MM.1S (cell line): ENCODE results near the gene POM121L2.

ENCODE experiments used
- DNase-seq: peaks from one replicate; pipeline ENCODE4 v3.0.0-alpha.2; 2015
- H2AFZ ChIP-seq: fragments of 300-600 bp; sonication (generic); 2 replicates; pipeline ENCODE4 v1.6.0; 2016; ENCODE audit warnings: antibody characterized with exemption, low read length
- H3F3A ChIP-seq: fragments of 300-600 bp; sonication (generic); 2 replicates; pipeline ENCODE4 v1.6.1; 2016; ENCODE audit warnings: mild to moderate bottlenecking, antibody characterized with exemption, low read length, moderate library complexity, mixed read lengths; ENCODE audit not compliant: insufficient read depth
- H3K27ac ChIP-seq: fragments of 300-600 bp; sonication (generic); 2 replicates; pipeline ENCODE4 v1.5.1; 2016; ENCODE audit warnings: mild to moderate bottlenecking, low read length
- H3K27me3 ChIP-seq: fragments of 300-600 bp; sonication (generic); replicated peaks from 2 replicates; pipeline ENCODE4 v1.6.0; 2016; ENCODE audit warnings: low read length; ENCODE audit not compliant: insufficient read depth
- H3K36me3 ChIP-seq: fragments of 300-600 bp; sonication (generic); replicated peaks from 2 replicates; pipeline ENCODE4 v1.6.1; 2016; ENCODE audit warnings: mild to moderate bottlenecking, low read length, mixed read lengths; ENCODE audit not compliant: insufficient read depth
- H3K4me1 ChIP-seq: fragments of 300-600 bp; sonication (generic); 2 replicates; pipeline ENCODE4 v1.6.1; 2016; ENCODE audit warnings: low read length, mixed read lengths
- H3K4me2 ChIP-seq: fragments of 300-600 bp; sonication (generic); 2 replicates; pipeline ENCODE4 v1.6.0; 2016; ENCODE audit warnings: low read depth, low read length
- H3K4me3 ChIP-seq: fragments of 300-600 bp; sonication (generic); 2 replicates; pipeline ENCODE4 v1.5.1; 2016; ENCODE audit warnings: low read length, mixed read lengths
- H3K79me2 ChIP-seq: fragments of 300-600 bp; sonication (generic); 2 replicates; pipeline ENCODE4 v1.6.1; 2016; ENCODE audit warnings: mixed run types, low read length, mixed read lengths
- H3K9ac ChIP-seq: fragments of 300-600 bp; sonication (generic); 2 replicates; pipeline ENCODE4 v1.6.1; 2016; ENCODE audit warnings: low read length, mixed read lengths
- H3K9me2 ChIP-seq: fragments of 300-600 bp; sonication (generic); replicated peaks from 2 replicates; pipeline ENCODE4 v1.6.1; 2016; ENCODE audit warnings: mild to moderate bottlenecking, low read length, mixed read lengths; ENCODE audit not compliant: insufficient read depth
- H3K9me3 ChIP-seq: fragments of 300-600 bp; sonication (generic); replicated peaks from 2 replicates; pipeline ENCODE4 v1.6.1; 2016; ENCODE audit warnings: mild to moderate bottlenecking, low read length, mixed read lengths; ENCODE audit not compliant: insufficient read depth
- H4K20me1 ChIP-seq: fragments of 300-600 bp; sonication (generic); 2 replicates; pipeline ENCODE4 v1.6.1; 2016; ENCODE audit warnings: mild to moderate bottlenecking, low read length, moderate library complexity, mixed read lengths; ENCODE audit not compliant: insufficient read depth
- EZH2 ChIP-seq: fragments of 300-600 bp; sonication (generic); optimal IDR thresholded peaks from 2 replicates; pipeline ENCODE3; 2017; ENCODE audit warnings: low read depth, mild to moderate bottlenecking, antibody characterized with exemption, low read length, mixed read lengths
- EZH2phosphoT487 ChIP-seq: fragments of 300-600 bp; sonication (generic); IDR thresholded peaks from 2 replicates; pipeline ENCODE4 v1.6.1; 2018; ENCODE audit warnings: antibody characterized with exemption, low read length
- TF ChIP-seq, protein P1 (sequence below): fragments of 300-600 bp; sonication (generic); IDR thresholded peaks from 2 replicates; pipeline ENCODE4 v1.5.1; 2016; ENCODE audit warnings: antibody characterized with exemption, low read length, mixed read lengths

POM121L2 gene

DNA sequence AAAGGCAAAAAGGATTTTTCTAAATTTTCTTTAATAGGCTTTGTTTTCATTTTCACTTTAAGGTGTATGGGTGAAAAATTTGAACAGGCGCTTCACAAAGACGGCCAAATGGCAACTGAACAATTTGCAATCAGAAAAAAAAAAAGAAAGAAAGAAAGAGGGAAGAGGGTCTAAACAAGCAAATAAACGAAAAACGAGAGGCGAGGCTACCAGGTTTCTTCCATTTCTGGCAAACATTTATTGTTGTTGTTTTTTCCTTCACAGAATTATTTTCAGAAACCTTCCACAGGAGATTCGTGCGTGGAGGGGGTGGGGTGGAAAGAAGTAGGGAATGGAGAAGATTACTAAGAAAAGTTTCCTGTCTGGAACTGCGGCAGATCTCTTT is 24.3 kb downstream of the POM121L2 start:
- no peaks in the 10 kb centered on the region for H3K79me2 ChIP-seq
- H3K4me2 ChIP-seq = peak overlapping the region; percentile 52; the same call in 1 of the 2 replicates
- H3K36me3 ChIP-seq = no peaks in the 10 kb centered on the region
- DNase-seq = no peak
- no peaks in the 10 kb centered on the region for H3K4me1 ChIP-seq
- H3K27ac ChIP-seq = no peak overlapping the region
- H4K20me1 ChIP-seq = no peaks in the 10 kb centered on the region
- no peaks in the 10 kb centered on the region for H3K9me3 ChIP-seq
- H3K9me2 ChIP-seq = no peaks in the 10 kb centered on the region
- TF ChIP-seq EZH2phosphoT487 (no peak), EZH2 (no peak)
- TF ChIP-seq, protein P1, sequence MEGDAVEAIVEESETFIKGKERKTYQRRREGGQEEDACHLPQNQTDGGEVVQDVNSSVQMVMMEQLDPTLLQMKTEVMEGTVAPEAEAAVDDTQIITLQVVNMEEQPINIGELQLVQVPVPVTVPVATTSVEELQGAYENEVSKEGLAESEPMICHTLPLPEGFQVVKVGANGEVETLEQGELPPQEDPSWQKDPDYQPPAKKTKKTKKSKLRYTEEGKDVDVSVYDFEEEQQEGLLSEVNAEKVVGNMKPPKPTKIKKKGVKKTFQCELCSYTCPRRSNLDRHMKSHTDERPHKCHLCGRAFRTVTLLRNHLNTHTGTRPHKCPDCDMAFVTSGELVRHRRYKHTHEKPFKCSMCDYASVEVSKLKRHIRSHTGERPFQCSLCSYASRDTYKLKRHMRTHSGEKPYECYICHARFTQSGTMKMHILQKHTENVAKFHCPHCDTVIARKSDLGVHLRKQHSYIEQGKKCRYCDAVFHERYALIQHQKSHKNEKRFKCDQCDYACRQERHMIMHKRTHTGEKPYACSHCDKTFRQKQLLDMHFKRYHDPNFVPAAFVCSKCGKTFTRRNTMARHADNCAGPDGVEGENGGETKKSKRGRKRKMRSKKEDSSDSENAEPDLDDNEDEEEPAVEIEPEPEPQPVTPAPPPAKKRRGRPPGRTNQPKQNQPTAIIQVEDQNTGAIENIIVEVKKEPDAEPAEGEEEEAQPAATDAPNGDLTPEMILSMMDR = no peak
- H3K4me3 ChIP-seq = peak overlapping the region; percentile 34; the same call in 1 of the 2 replicates
- no peaks in the 10 kb centered on the region for H3K27me3 ChIP-seq
- H3K9ac ChIP-seq = no peak overlapping the region
- peak overlapping the region; percentile 40; the same call in 1 of the 2 replicates for H2AFZ ChIP-seq
- no peaks in the 10 kb centered on the region for H3F3A ChIP-seq

DNA sequence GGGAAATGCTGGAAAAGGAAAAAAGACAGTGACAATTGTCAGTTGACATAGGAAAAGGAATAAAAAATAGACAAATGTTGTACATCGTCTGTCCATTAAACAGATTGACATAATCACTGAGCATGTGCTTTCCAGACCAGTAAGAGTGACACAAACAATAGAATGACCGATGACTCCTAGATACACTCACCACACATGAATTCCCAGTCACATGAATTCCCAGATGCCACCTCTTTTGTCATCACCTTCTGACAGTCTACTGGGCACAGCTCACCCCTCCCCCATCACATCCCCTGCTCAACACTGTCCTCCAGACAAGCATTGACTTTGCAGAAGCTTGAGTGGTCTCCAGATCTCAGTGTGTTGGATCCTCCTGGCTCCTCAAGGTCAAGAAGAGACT is 25.9 kb downstream of the POM121L2 start:
- Histone ChIP-seq H4K20me1 (no peaks in the 10 kb centered on the region), H3F3A (no peaks in the 10 kb centered on the region), H3K9me2 (no peaks in the 10 kb centered on the region), H3K4me3 (no peak overlapping the region), H2AFZ (no peak overlapping the region), H3K4me1 (no peaks in the 10 kb centered on the region), H3K27me3 (no peaks in the 10 kb centered on the region), H3K79me2 (no peaks in the 10 kb centered on the region), H3K27ac (no peak overlapping the region), H3K36me3 (no peaks in the 10 kb centered on the region), H3K9me3 (no peaks in the 10 kb centered on the region), H3K4me2 (no peak overlapping the region), H3K9ac (no peak overlapping the region)
- TF ChIP-seq EZH2phosphoT487 = no peak
- TF ChIP-seq, protein P1 = no peak
- TF ChIP-seq EZH2 = no peak
- no peak for DNase-seq

DNA sequence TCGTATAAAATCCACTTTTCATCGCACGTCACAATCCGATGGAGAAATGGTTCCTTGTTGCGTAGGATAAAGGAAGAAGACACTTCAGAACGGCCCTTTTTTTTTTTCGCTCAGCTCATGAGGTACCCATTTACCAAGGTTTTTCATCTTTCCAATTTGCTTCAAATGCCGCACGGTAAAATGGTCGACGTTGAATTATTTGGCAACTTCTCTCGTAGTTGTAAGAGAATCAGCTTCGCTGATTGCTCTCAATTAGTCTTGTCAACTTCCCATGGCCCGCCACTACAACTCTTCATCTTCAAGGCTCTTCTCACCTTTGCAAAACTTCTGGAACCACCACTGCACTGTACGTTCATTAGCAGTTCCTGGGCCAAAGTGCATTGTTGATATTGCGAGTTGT is 28.8 kb downstream of the POM121L2 start:
- H4K20me1 ChIP-seq = no peaks in the 10 kb centered on the region
- H3K4me3 ChIP-seq = no peak overlapping the region
- no peak overlapping the region for H3K9ac ChIP-seq
- H3K9me3 ChIP-seq = no peaks in the 10 kb centered on the region
- H2AFZ ChIP-seq = no peak overlapping the region
- H3K9me2 ChIP-seq = no peaks in the 10 kb centered on the region
- TF ChIP-seq, protein P1 = no peak
- no peak for TF ChIP-seq EZH2
- TF ChIP-seq EZH2phosphoT487 = no peak
- H3K79me2 ChIP-seq = no peaks in the 10 kb centered on the region
- H3K4me2 ChIP-seq = no peak overlapping the region
- H3K27me3 ChIP-seq = no peaks in the 10 kb centered on the region
- H3F3A ChIP-seq = no peaks in the 10 kb centered on the region
- no peaks in the 10 kb centered on the region for H3K4me1 ChIP-seq
- no peaks in the 10 kb centered on the region for H3K36me3 ChIP-seq
- no peak overlapping the region for H3K27ac ChIP-seq
- no peak for DNase-seq
